GM12878 (cell line): Measurements from ENCODE around the gene TMEM161B. TPM values are rescaled to one million over a fixed set of nuclear protein-coding genes. Genes with fewer than 3 reads are reported as not detected.

Experiments
- ATAC-seq: fragments of 200-7000 bp; cut with Tn5 transposase; 3 replicates; pipeline ENCODE4 v1.9.1; 2020; ENCODE audit warnings: mild to moderate bottlenecking, moderate library complexity
- Bru-seq: library from RNA; stranded (reverse); fragments of 400-500 nt; gene quantifications from one replicate; lab custom pipeline; 2021; lab: Mats Ljungman, UMichigan
- BruChase-seq, 2 experiments: library from RNA; stranded (reverse); fragments of 400-500 nt; gene quantifications; one replicate each; lab custom pipeline; 2021; lab: Mats Ljungman, UMichigan
- BruUV-seq: library from RNA; stranded (reverse); fragments of 400-500 nt; replicated peaks from 2 replicates; lab custom pipeline; 2021; lab: Mats Ljungman, UMichigan
- CTCF ChIA-PET: fragments of 300-600 bp; sonication (Branson Sonifier 250); formaldehyde crosslinking; extraction: SDS; loops from one replicate; lab custom pipeline; 2021; ENCODE audit warnings: inconsistent platforms; lab: Yijun Ruan, JAX
- POLR2A ChIA-PET: fragments of 350-600 bp; formaldehyde crosslinking; extraction: SDS; loops from one replicate; lab custom pipeline; 2021; ENCODE audit warnings: inconsistent platforms; lab: Charles Lee
- RAD21 ChIA-PET: fragments of 300-600 bp; sonication (Branson Sonifier 250); formaldehyde crosslinking; loops from one replicate; lab custom pipeline; 2023; ENCODE audit warnings: antibody characterized with exemption; ENCODE audit not compliant: unreplicated experiment; lab: Charles Lee
- SMC1A ChIA-PET: fragments of 300-600 bp; sonication (Branson Sonifier 250); formaldehyde crosslinking; loops from one replicate; lab custom pipeline; 2023; ENCODE audit not compliant: unreplicated experiment, uncharacterized antibody; lab: Charles Lee
- DNase-seq: peaks from one replicate; pipeline ENCODE4 v3.0.0-alpha.2; 2011; ENCODE audit warnings: low read depth, low spot score
- FAIRE-seq: peaks from 3 replicates; lab custom pipeline; 2011; peaks lifted over from hg19 to GRCh38; lab: Jason Lieb, UNC
- H2AFZ ChIP-seq: 2 replicates; pipeline ENCODE4 v1.6.0; 2011; ENCODE audit warnings: low read depth, low read length, control low read depth; ENCODE audit not compliant: control insufficient read depth
- H3K27ac ChIP-seq: 2 replicates; pipeline ENCODE4 v1.5.1; 2011; ENCODE audit warnings: control low read depth; ENCODE audit not compliant: control insufficient read depth, insufficient read depth
- H3K27me3 ChIP-seq, 2 experiments: replicated peaks in 1 of 2; 2 replicates each; pipeline versions ENCODE4 v1.6.0 to v1.6.1; 2011; ENCODE audit warnings: low read length in 1 of 2; ENCODE audit not compliant: control insufficient read depth in 2 of 2, insufficient read depth in 2 of 2
- H3K36me3 ChIP-seq, 2 experiments: 2 replicates each; pipeline ENCODE4 v1.5.1; 2011; ENCODE audit warnings: low read length in 1 of 2; ENCODE audit not compliant: control insufficient read depth in 2 of 2, insufficient read depth in 2 of 2
- H3K4me1 ChIP-seq: 2 replicates; pipeline ENCODE4 v1.6.1; 2011; ENCODE audit warnings: mild to moderate bottlenecking, low read length, moderate library complexity, mixed read lengths; ENCODE audit not compliant: control insufficient read depth, insufficient read depth
- H3K4me2 ChIP-seq: 2 replicates; pipeline ENCODE4 v1.6.0; 2011; ENCODE audit warnings: control low read depth; ENCODE audit not compliant: control insufficient read depth, insufficient read depth
- H3K4me3 ChIP-seq: fragments of 200-600 bp; sonication (generic); 2 replicates; pipeline ENCODE4 v1.5.1; 2016
- H3K79me2 ChIP-seq: 2 replicates; pipeline ENCODE4 v1.6.0; 2011; ENCODE audit warnings: low read length; ENCODE audit not compliant: control insufficient read depth, insufficient read depth
- H3K9ac ChIP-seq: 2 replicates; pipeline ENCODE4 v1.8.0; 2011; ENCODE audit warnings: low read length, control low read depth, mixed read lengths; ENCODE audit not compliant: control insufficient read depth, insufficient read depth
- H3K9me3 ChIP-seq: replicated peaks from 3 replicates; pipeline ENCODE4 v1.5.1; 2011; ENCODE audit warnings: mild to moderate bottlenecking, low read length; ENCODE audit not compliant: control insufficient read depth, insufficient read depth
- H4K20me1 ChIP-seq: 2 replicates; pipeline ENCODE4 v1.6.0; 2011; ENCODE audit not compliant: control insufficient read depth, insufficient read depth
- CEBPB ChIP-seq, 2 experiments: fragments of 150-350 bp in 1 of 2; IDR thresholded peaks; 2 replicates each; pipeline ENCODE4 v1.6.1; 2012 to 2014; ENCODE audit warnings: low read depth in 2 of 2, low read length in 2 of 2, borderline replicate concordance in 1 of 2, inconsistent platforms in 1 of 2
- LARP7 ChIP-seq: fragments of 450-650 bp; IDR thresholded peaks from 2 replicates; pipeline ENCODE4 v1.6.1; 2017; ENCODE audit warnings: mild to moderate bottlenecking
- MTA2 ChIP-seq: fragments of 450-650 bp; IDR thresholded peaks from 2 replicates; pipeline ENCODE4 v1.6.1; 2016; ENCODE audit warnings: low read depth, mild to moderate bottlenecking, moderate library complexity
- NR2C2 ChIP-seq: IDR thresholded peaks from 2 replicates; pipeline ENCODE4 v1.6.1; 2011; ENCODE audit warnings: borderline replicate concordance, low read depth; ENCODE audit not compliant: control insufficient read depth, insufficient read length
- NRF1 ChIP-seq: conservative IDR thresholded peaks from 2 replicates; pipeline ENCODE4 v1.6.1; 2011; ENCODE audit warnings: mild to moderate bottlenecking, low read depth, low read length, improper control_type of control experiment
- SP1 ChIP-seq: IDR thresholded peaks from one replicate; pipeline ENCODE4 v1.6.1; 2011; ENCODE audit warnings: low read depth, low read length
- TCF7 ChIP-seq: IDR thresholded peaks from 2 replicates; pipeline ENCODE4 v1.6.1; 2014; ENCODE audit warnings: antibody characterized with exemption, borderline replicate concordance
- YY1 ChIP-seq: IDR thresholded peaks from 2 replicates; pipeline ENCODE4 v1.6.1; 2011; ENCODE audit warnings: low read depth, mild to moderate bottlenecking, low read length
- WGBS: methylation state at CpG from one replicate; pipeline ENCODE4 v1.1.6; 2016; ENCODE audit warnings: low lambda C conversion rate; ENCODE audit not compliant: insufficient replicate concordance, insufficient coverage; ENCODE audit errors: missing lambda C conversion rate; 5-methylcytosine and 5-hydroxymethylcytosine counted together
- in situ Hi-C: fragments of 300-500 bp; cut with MboI; formaldehyde crosslinking; loops from 9 replicates; pipeline ENCODE4 v1.14.3; 2018; ENCODE audit warnings: mixed read lengths
- intact Hi-C: fragments of 100-400 bp; cut with micrococcal nuclease; formaldehyde crosslinking; loops from one replicate; pipeline ENCODE4 v1.14.2; 2022; ENCODE audit not compliant: unreplicated experiment
- long read RNA-seq, 2 experiments: library from polyadenylated mRNA; unstranded; transcript quantifications; one replicate each; pipeline ENCODE4 v2.0.0, GENCODE V29; 2019 to 2020
- polyA minus RNA-seq, 3 experiments: library from RNA; depleted of rRNA, polyadenylated mRNA; stranded (reverse); fragments of >200 nt; gene quantifications; 2 replicates each; pipeline ENCODE4 v1.2.3, GENCODE V29; 2011
- polyA plus RNA-seq, 11 experiments: library from polyadenylated mRNA; depleted of rRNA in 4 of 11; unstranded in 6 of 11; stranded (reverse) in 5 of 11; fragments of >200 nt; fragmentation: Nextera tagmentation in 4 of 11; fragmentation: Illumina TruSeq in 1 of 11; extraction: Ambion mirVana in 4 of 11; extraction: Trizol in 1 of 11; gene quantifications; 1 replicate in 1 of 11; 2 replicates in 10 of 11; pipeline versions ENCODE4 v1.2.1 to v1.2.3, GENCODE V29; 2011 to 2016; ENCODE audit warnings: inconsistent platforms in 2 of 11, missing spikeins in 2 of 11, low read depth in 1 of 11
- total RNA-seq, 4 experiments: library from RNA; depleted of rRNA in 3 of 4; stranded (reverse); fragments of >200 nt in 3 of 4; fragmentation: Illumina TruSeq in 1 of 4; extraction: Trizol in 1 of 4; gene quantifications; 2 replicates each; pipeline versions ENCODE4 v1.2.1 to v1.2.3, GENCODE V29; 2013 to 2021
- TF ChIP-seq, protein P1 (sequence below): fragments of 450-650 bp; IDR thresholded peaks from 2 replicates; pipeline ENCODE4 v1.6.1; 2017; ENCODE audit warnings: low read depth, mild to moderate bottlenecking, moderate library complexity
- TF ChIP-seq, protein P2 (sequence below): fragments of 450-650 bp; formaldehyde crosslinking; IDR thresholded peaks from 2 replicates; pipeline ENCODE4 v1.4.0; 2022; ENCODE audit warnings: mild to moderate bottlenecking, moderate library complexity
- TF ChIP-seq, protein P3 (sequence below): IDR thresholded peaks from 2 replicates; pipeline ENCODE4 v1.6.1; 2012; ENCODE audit warnings: low read depth, low read length, improper control_type of control experiment

Gene TMEM161B
- total RNA-seq (2013; cell fraction: nucleolus; rRNA removed), result 191 and 196 TPM in 2 replicates
- total RNA-seq (2014; rRNA removed), result 26.1 and 30.5 TPM in 2 replicates
- total RNA-seq (2014; rRNA removed; fragmentation: Illumina TruSeq; extraction: Trizol), result 33.2 and 35.3 TPM in 2 replicates
- 22.6 and 23.9 TPM in 2 replicates for total RNA-seq (2021)
- 8.2 TPM for polyA plus RNA-seq (2011; ENCODE audit: low read depth)
- 38.9 and 60.4 TPM in 2 replicates for polyA plus RNA-seq (2011; rRNA removed)
- polyA plus RNA-seq (2011; cell fraction: cytosol; rRNA removed), result 10.3 and 11.1 TPM in 2 replicates
- 48.4 and 62.8 TPM in 2 replicates for polyA plus RNA-seq (2011; cell fraction: nucleus; rRNA removed)
- 10.9 and 14.3 TPM in 2 replicates for polyA plus RNA-seq (2012)
- polyA plus RNA-seq (2014; fragmentation: Illumina TruSeq; extraction: Trizol), result 28.1 and 32.2 TPM in 2 replicates
- 10 to 100 TPM; 23.0 to 30.0 TPM for polyA plus RNA-seq (2014; fragmentation: Nextera tagmentation; extraction: Ambion mirVana)
- polyA plus RNA-seq (2014; rRNA removed), result 18.7 and 18.8 TPM in 2 replicates
- 10 to 100 TPM; 13.8 to 15.4 TPM for polyA plus RNA-seq (2016; fragmentation: Nextera tagmentation; extraction: Ambion mirVana)
- polyA minus RNA-seq (2011; rRNA and poly(A)+ RNA removed), result 44.6 and 50.5 TPM in 2 replicates
- 7.8 and 14.2 TPM in 2 replicates for polyA minus RNA-seq (2011; cell fraction: cytosol; rRNA and poly(A)+ RNA removed)
- polyA minus RNA-seq (2011; cell fraction: nucleus; rRNA and poly(A)+ RNA removed), result 93.5 and 124 TPM in 2 replicates
- Bru-seq, nascent RNA, result percentile 90 among the genes with signal in this experiment
- BruChase-seq, experiment 1, labeled RNA remaining after a 6-hour chase, result percentile 84 among the genes with signal in this experiment
- BruChase-seq, experiment 2, labeled RNA remaining after a 2-hour chase, result percentile 92 among the genes with signal in this experiment
- long read RNA-seq, experiment 1, transcript TMEM161B-201 (12 exons, 2,594 nt), result major isoform, 7 of 14 reads
- long read RNA-seq, experiment 1, partial matches to known transcripts, result 0 of 14 reads
- long read RNA-seq, experiment 1, other reads (novel, unspliced or antisense), result 7 of 14 reads
- long read RNA-seq, experiment 2, transcript TMEM161B-201 (12 exons, 2,594 nt), result major isoform, 6 of 34 reads
- long read RNA-seq, experiment 2, partial matches to known transcripts, result 8 of 34 reads
- long read RNA-seq, experiment 2, other reads (novel, unspliced or antisense), result 18 of 34 reads

DNA sequence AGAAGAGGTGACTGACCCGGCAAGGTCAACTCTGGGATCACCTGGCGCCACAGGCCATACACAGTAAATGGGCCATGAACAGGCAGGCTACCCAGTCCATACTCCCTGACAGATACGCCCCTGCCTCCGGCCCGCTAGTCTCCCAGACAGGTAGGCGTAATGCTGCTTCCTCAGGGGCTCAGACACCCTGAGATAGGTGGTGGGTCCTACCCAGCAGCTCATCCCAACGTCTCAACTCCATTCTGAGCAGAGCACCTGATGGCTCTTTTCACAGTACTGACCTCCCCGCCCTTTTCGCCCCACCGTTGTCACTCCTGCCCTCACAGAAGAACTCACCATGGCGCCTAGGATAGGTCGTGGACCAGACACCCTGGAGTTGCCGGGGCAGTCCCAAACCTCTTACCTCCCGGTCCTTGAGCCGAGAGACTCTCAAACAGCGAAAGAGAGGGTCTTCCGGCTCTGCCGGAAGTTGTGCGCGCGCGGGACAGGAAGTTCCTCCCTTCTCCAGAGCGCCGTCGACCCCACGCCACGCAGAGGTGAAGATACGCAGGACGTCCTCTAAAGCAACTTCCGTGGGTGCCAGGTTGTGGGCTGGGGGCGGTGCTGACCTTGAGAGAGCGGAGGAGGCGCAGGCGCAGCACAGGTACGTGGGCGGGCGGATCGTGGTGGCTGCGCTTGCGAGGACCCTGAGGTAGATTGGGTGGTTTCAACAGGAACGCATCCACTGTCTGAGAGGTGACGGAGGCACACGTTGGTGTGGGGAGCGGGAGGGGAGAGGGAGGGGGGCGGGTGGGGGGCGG, at the start of gene TMEM161B:
Gene TMEM161B, minus strand, starts transcription at position 461 of the 800 bp plus-strand sequence. Its CDS starts 122 bp downstream, at position 339.
- FAIRE-seq (peak; percentile 91), DNase-seq (peak; percentile 89), ATAC-seq (peak; percentile 96)
- peaks cover 3% of the 10 kb centered on the region; the same call in 1 of the 2 replicates for H3K4me1 ChIP-seq
- in situ Hi-C loops, result loop anchor here (10.0 kb wide), 1 partner anchor 406 kb away; no protein-coding TSS in a partner anchor
- SMC1A ChIA-PET, result interaction anchor here (0.6 to 2.4 kb wide), 2 partner anchors 12 to 1335 kb away, joined by 3 to 12 read pairs; no protein-coding TSS in a partner anchor
- POLR2A ChIA-PET, result interaction anchor here (1.2 kb wide), 1 partner anchor 12 kb away, joined by 4 read pairs; no protein-coding TSS in a partner anchor
- H3K27me3 ChIP-seq, result no peaks in the 10 kb centered on the region
- WGBS, result under 1% methylated on average over 40 of the region's 46 CpGs
- H3K9ac ChIP-seq, result peak within 1 kb of the TSS; percentile 76
- H3K4me3 ChIP-seq, result peak within 1 kb of the TSS; percentile 96
- intact Hi-C loops, result loop anchor here (5.0 kb wide), 1 partner anchor 409 kb away; no protein-coding TSS in a partner anchor
- RAD21 ChIA-PET, result no interaction called here
- peaks cover 65% of the 10 kb centered on the region for H3K79me2 ChIP-seq
- peak within 1 kb of the TSS; percentile 70 for H2AFZ ChIP-seq
- H4K20me1 ChIP-seq, result no peaks in the 10 kb centered on the region
- H3K27ac ChIP-seq, result peak within 1 kb of the TSS; percentile 91
- CTCF ChIA-PET, result no interaction called here
- H3K36me3 ChIP-seq, result peaks cover 0 to 11% of the 10 kb centered on the region in 2 experiments; a peak in 2 of 4 replicates
- BruUV-seq, result no TSS peak
- H3K4me2 ChIP-seq, result peak within 1 kb of the TSS; percentile 78
- H3K9me3 ChIP-seq, result peaks cover 5% of the 10 kb centered on the region; the same call in 2 of the 3 replicates
- TF ChIP-seq, protein P1, sequence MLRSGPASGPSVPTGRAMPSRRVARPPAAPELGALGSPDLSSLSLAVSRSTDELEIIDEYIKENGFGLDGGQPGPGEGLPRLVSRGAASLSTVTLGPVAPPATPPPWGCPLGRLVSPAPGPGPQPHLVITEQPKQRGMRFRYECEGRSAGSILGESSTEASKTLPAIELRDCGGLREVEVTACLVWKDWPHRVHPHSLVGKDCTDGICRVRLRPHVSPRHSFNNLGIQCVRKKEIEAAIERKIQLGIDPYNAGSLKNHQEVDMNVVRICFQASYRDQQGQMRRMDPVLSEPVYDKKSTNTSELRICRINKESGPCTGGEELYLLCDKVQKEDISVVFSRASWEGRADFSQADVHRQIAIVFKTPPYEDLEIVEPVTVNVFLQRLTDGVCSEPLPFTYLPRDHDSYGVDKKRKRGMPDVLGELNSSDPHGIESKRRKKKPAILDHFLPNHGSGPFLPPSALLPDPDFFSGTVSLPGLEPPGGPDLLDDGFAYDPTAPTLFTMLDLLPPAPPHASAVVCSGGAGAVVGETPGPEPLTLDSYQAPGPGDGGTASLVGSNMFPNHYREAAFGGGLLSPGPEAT, result peak; percentile 36; the same call in 1 of the 2 replicates
- TF ChIP-seq LARP7 (0 out of 2 replicates have a peak, but pooled peaks have one; percentile 66), TCF7 (no peak), MTA2 (peak; percentile 47; the same call in 1 of the 2 replicates), CEBPB (IDR thresholded peaks at IDR 0.05; ENCODE audit: borderline replicate concordance in 1 of 2, low read depth in 2 of 2, low read length in 2 of 2) (no peak), SP1 (no peak), YY1 (no peak; the same call in 1 of the 2 replicates), NR2C2 (no peak), NRF1 (peak; percentile 76)
- TF ChIP-seq, protein P2, sequence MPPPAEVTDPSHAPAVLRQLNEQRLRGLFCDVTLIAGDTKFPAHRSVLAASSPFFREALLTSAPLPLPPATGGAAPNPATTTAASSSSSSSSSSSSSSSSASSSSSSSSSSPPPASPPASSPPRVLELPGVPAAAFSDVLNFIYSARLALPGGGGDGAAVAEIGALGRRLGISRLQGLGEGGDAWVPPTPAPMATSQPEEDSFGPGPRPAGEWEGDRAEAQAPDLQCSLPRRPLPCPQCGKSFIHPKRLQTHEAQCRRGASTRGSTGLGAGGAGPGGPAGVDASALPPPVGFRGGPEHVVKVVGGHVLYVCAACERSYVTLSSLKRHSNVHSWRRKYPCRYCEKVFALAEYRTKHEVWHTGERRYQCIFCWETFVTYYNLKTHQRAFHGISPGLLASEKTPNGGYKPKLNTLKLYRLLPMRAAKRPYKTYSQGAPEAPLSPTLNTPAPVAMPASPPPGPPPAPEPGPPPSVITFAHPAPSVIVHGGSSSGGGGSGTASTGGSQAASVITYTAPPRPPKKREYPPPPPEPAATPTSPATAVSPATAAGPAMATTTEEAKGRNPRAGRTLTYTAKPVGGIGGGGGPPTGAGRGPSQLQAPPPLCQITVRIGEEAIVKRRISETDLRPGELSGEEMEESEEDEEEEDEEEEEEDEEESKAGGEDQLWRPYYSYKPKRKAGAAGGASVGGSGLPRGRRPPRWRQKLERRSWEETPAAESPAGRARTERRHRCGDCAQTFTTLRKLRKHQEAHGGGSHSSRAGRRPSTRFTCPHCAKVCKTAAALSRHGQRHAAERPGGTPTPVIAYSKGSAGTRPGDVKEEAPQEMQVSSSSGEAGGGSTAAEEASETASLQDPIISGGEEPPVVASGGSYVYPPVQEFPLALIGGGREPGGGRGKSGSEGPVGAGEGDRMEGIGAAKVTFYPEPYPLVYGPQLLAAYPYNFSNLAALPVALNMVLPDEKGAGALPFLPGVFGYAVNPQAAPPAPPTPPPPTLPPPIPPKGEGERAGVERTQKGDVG (CRISPR knock-in tag), result no peak
- TF ChIP-seq, protein P3, sequence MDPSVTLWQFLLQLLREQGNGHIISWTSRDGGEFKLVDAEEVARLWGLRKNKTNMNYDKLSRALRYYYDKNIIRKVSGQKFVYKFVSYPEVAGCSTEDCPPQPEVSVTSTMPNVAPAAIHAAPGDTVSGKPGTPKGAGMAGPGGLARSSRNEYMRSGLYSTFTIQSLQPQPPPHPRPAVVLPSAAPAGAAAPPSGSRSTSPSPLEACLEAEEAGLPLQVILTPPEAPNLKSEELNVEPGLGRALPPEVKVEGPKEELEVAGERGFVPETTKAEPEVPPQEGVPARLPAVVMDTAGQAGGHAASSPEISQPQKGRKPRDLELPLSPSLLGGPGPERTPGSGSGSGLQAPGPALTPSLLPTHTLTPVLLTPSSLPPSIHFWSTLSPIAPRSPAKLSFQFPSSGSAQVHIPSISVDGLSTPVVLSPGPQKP, result peak; percentile 90
